Activated CD4-positive, alpha-beta T cell treated with anti-CD3 and anti-CD28 coated beads, Interleukin-2, amount 50 U/mL, for 48 hours (primary cell): ENCODE results near the gene LRMDA.

Source experiments
- DNase-seq, 2 experiments: peaks; one replicate each; pipeline ENCODE4 v3.0.0-alpha.2; 2020

LRMDA gene

GRCh38 chr10:75801121-75801520, 369.7 kb downstream of the LRMDA start:
- no peak for DNase-seq

GRCh38 chr10:75801661-75802060, 370.2 kb downstream of the LRMDA start:
- DNase-seq: no peak

GRCh38 chr10:75803121-75803520, 371.7 kb downstream of the LRMDA start:
- DNase-seq: no peak

- DNase-seq: no peak
These were observed 372.6 kb downstream of the LRMDA start for GRCh38 chr10:75803816-75804552.

GRCh38 chr10:75806186-75806585, 374.8 kb downstream of the LRMDA start:
- no peak for DNase-seq

- DNase-seq: no peak
These were observed 376.0 kb downstream of the LRMDA start for GRCh38 chr10:75807456-75807855.

GRCh38 chr10:75809003-75809402, 377.6 kb downstream of the LRMDA start:
- DNase-seq: no peak

GRCh38 chr10:75814014-75814413, 382.6 kb downstream of the LRMDA start:
- no peak for DNase-seq

GRCh38 chr10:75815066-75815465, 383.6 kb downstream of the LRMDA start:
- DNase-seq: no peak

GRCh38 chr10:75817198-75817597, 385.8 kb downstream of the LRMDA start:
- DNase-seq: no peak

GRCh38 chr10:75818552-75818951, 387.1 kb downstream of the LRMDA start:
- DNase-seq: no peak

- no peak for DNase-seq
These were observed 393.8 kb downstream of the LRMDA start for GRCh38 chr10:75825235-75825634.

GRCh38 chr10:75825661-75826060, 394.2 kb downstream of the LRMDA start:
- DNase-seq: no peak

GRCh38 chr10:75826846-75827245, 395.4 kb downstream of the LRMDA start:
- DNase-seq: no peak

GRCh38 chr10:75827587-75828021, 396.2 kb downstream of the LRMDA start:
- no peak for DNase-seq

- DNase-seq: no peak
These were observed 397.0 kb downstream of the LRMDA start for GRCh38 chr10:75828413-75828812.

- no peak for DNase-seq
These were observed 404.6 kb downstream of the LRMDA start for GRCh38 chr10:75836064-75836463.

- no peak for DNase-seq
These were observed 407.1 kb downstream of the LRMDA start for GRCh38 chr10:75838486-75838885.

- no peak for DNase-seq
These were observed 407.6 kb downstream of the LRMDA start for GRCh38 chr10:75839020-75839419.

- no peak for DNase-seq
These were observed 409.8 kb downstream of the LRMDA start for GRCh38 chr10:75841266-75841665.

- DNase-seq: no peak
These were observed 413.9 kb downstream of the LRMDA start for GRCh38 chr10:75845176-75845947.

GRCh38 chr10:75847477-75847876, 416.1 kb downstream of the LRMDA start:
- no peak for DNase-seq

- DNase-seq: no peak
These were observed 420.3 kb downstream of the LRMDA start for GRCh38 chr10:75851580-75852345.
